HG02885 (cell line): ENCODE data around the gene NTM.

Experiments
- ATAC-seq: cut with Tn5 transposase; IDR thresholded peaks from one replicate; pipeline ENCODE4 v1.9.1; 2021; ENCODE audit warnings: mild to moderate bottlenecking; ENCODE audit not compliant: unreplicated experiment, poor library complexity

Gene NTM

GRCh38 chr11:131458421-131458820, 88.0 kb downstream of the NTM start:
- ATAC-seq: no peak

GRCh38 chr11:131460931-131461330, 90.5 kb downstream of the NTM start:
- no peak for ATAC-seq

- ATAC-seq: no peak
Observed at GRCh38 chr11:131462622-131463021, 92.2 kb downstream of the NTM start.

GRCh38 chr11:131463162-131463561, 92.7 kb downstream of the NTM start:
- ATAC-seq: no peak

DNA sequence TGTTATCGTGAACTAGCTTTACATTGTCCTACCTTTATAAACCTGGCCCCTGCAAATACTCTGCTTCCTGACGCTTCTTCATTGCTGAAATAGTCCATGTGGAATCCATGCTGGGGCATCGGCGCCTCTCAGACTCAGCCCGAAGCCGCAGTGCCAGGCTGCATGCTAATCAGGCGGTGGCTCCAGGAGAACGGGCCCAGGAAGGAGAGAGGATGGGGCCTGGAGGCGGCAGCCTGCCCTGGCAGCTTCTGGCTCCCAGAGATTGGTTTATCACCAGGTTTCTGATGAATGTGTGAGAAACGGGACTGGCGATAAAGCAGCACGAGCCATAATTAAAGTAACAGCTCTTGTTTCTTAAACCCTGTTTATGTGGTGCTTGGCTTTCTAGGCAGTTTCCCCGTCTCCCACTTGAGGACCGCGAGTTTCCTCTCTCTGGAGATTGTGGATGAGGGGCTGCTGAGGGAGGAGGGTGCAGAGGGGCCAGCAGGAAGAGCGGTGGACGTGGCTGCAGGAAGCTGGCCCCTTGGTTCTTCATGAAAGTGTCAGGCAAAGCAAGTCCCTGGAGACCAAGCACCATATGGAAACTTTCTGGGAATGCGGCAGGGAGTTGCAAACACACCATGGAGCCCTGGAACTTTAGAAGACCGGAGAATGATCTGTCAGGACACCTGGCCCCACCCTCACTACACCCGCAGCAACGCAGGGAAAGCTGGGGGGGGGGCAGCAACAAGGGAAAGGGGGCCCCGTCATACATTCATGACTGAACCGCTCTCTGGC, 93.4 kb downstream of the NTM start:
- no peak for ATAC-seq

- ATAC-seq: no peak
Observed at GRCh38 chr11:131464461-131464860, 94.0 kb downstream of the NTM start.

- no peak for ATAC-seq
Observed at GRCh38 chr11:131465039-131465438, 94.6 kb downstream of the NTM start.

DNA sequence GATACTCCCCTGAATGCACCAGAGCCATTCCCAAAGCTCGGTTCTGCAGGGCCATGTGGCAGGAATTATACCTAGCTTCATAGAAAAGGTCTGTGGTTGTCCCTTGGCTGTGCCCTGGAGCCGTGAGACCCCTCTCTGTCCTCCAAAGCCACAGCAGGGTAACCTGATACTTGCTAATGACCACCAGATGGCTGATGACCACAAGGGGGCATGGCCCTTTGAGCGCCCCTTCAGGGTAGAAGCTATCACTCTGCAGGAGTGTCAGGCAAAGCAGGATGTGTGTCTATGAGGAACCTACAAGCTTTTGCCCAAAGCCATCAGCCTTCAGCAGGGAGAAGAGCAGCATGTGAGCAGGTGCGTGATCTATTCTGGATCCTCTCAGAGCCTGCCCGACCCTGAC, 95.3 kb downstream of the NTM start:
- no peak for ATAC-seq

DNA sequence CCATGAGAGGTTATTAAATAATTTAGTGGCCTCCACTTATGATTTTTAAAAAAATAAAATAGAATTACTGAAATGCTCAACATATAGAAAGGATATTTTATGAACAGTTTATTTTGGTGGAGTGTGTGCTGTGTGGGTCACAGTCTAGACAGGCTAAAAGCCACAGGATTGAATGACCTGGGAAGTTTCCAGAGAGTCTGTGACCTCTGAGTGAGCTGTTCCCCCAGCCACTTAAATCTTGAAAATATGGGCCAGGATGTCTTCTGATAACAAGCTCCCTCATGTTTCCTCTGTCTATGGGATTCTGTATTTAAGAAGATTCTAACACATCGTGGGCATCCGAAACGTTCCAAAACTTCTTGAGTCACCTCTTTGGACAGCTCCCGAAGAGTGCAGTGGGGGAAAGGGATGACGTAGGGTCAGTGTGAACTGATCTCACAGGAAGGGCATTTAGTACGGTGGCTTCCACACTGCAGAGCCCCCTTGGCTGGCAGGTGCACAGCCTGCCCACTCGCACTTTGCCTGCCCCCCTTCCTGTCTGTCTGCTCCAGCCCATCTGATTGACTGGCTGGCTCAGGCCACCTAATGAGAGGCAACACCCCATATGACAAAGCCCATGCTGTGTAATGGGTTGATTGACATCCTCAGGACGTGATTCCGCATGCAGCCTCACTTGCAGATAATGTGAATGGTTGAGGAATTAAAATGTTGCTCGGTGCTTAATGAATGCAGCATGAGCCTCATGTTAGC, 97.4 kb downstream of the NTM start:
- ATAC-seq: no peak

GRCh38 chr11:131468565-131468964, 98.2 kb downstream of the NTM start:
- no peak for ATAC-seq

- ATAC-seq: no peak
Observed at GRCh38 chr11:131470216-131470925, 100.0 kb downstream of the NTM start.

DNA sequence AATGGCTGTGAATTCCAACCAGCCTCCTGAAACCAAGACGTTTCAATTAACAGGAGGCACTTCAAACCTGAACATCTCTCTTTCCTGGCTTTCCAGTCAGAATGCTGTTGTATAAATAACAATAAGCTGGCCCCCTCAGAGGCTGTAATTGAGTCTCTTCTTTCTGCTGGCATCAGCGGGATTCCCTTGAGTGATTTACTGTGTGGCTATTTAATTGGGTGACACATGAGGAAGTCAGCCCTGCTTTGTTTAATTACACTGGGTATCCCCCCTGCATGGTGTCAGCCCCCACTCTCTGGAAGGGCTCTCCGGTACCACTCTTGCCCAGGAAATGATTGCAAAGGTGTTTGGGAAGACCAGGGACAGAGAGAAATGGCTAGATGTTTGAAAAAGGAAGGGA, 101.6 kb downstream of the NTM start:
- no peak for ATAC-seq

GRCh38 chr11:131474947-131475346, 104.5 kb downstream of the NTM start:
- no peak for ATAC-seq

DNA sequence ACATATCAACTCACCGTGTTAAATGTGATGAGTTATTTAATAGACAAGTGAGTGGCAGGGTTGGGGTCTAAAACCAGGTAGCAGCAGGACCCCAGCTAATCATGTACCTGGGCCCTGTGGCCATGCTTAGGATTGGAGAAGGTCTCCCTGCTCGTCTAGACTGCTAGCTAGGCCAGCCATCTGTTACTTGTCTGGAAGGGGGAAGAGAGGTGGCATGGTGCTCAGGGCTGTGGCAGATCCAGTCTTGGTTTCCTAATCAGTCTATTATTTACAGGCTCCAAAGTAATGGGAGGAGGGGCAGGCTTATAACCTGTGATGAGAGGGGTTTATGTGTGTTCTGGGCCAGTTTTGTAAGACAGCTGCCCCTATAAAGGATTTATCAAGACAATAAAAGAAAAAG, 105.9 kb downstream of the NTM start:
- no peak for ATAC-seq

GRCh38 chr11:131478341-131478740, 107.9 kb downstream of the NTM start:
- ATAC-seq: no peak

- ATAC-seq: no peak
Observed at GRCh38 chr11:131481303-131481702, 110.9 kb downstream of the NTM start.

- ATAC-seq: no peak
Observed at GRCh38 chr11:131481971-131482370, 111.6 kb downstream of the NTM start.

DNA sequence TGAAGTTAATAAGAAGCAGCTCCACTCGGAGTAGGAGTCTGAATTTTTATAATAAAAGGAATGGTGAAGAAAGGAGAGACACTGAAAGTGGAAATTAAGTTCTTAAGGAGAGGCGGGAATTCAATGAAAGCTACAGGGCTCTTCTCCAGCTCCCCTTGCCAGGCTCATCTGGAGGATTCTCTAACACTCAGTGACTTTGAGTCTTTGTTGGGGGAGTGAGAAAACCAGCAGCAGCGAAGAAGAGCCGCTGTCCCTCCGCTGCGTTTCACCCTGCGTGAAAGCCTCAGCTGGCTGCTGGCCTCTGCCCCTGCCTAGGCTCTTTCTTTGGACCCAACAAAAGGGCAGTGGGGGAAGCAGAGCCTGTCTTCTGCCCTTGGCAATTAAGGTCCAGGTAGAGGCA, 113.0 kb downstream of the NTM start:
- ATAC-seq: no peak

GRCh38 chr11:131483877-131484276, 113.5 kb downstream of the NTM start:
- no peak for ATAC-seq

GRCh38 chr11:131486100-131486499, 115.7 kb downstream of the NTM start:
- no peak for ATAC-seq

- ATAC-seq: no peak
Observed at GRCh38 chr11:131486937-131487635, 116.7 kb downstream of the NTM start.
